Stimulated activated naive CD4-positive, alpha-beta T cell (primary cell): Measurements from ENCODE around the gene ARHGEF10L.

Experiments used
- DNase-seq, 6 experiments: peaks; one replicate each; lab custom pipeline; 2025; lab: John Stamatoyannopoulos, UW

The ARHGEF10L gene

GRCh38 chr1:17713993-17714392, 174.5 kb downstream of the ARHGEF10L start:
- no peak for DNase-seq

GRCh38 chr1:17717594-17718535, 178.4 kb downstream of the ARHGEF10L start:
- no peak for DNase-seq

DNA sequence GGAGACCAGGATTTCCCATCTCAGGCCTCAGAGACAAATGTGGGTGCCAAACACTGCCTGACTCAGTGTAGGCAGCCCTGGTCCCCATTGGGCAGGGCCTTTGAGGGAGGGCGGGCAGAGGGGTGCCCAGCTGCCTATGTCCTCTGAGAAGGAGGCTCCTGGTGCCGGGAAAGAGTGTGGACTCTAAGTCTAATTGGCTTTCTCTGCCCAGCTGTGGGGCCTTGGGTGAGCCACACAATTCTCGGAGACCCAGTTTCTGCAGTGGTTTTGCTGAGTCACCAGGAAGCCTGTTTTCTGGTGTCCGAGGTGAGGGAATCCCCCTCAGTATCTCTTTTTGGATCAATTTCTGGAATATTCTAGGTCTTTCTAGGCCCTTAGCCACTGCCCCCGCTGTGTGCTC, 180.4 kb downstream of the ARHGEF10L start:
- no peak for DNase-seq

GRCh38 chr1:17721444-17721843, 181.9 kb downstream of the ARHGEF10L start:
- DNase-seq, result no peak

- no peak for DNase-seq
Observed at GRCh38 chr1:17723684-17724083, 184.2 kb downstream of the ARHGEF10L start.

- DNase-seq, result no peak
Observed at GRCh38 chr1:17724150-17724549, 184.7 kb downstream of the ARHGEF10L start.

DNA sequence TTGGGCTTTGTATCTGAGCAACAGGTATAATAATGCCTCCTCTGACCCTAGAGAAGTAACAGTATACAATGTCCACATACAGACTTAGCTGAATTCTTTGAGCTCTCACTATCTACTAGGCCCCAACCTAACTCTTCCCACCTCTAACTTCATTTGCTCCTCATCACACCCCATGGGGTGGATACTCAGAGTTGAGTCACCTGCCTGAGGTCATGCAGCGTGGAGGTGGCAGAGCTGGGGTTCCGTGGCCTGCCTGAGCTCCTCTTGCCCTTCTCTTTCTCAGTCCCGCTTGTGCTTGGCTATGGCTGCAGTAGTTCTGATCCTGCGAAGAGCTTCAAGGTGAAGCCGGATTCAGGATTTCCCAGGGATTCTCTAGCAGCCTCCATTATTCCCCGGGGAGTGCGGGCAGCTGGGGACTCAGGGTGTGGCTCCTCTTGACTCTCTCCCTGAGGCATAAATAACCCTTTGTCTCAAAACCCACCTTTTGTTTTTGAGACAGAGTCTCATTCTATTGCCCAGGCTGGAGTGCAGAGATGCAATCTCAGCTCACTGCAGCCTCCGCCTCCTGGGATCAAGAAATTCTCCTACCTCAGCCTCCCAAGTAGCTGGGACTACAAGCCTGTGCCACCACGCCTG, 185.7 kb downstream of the ARHGEF10L start:
- DNase-seq, result no peak

- no peak for DNase-seq
Observed at GRCh38 chr1:17725811-17726582, 186.5 kb downstream of the ARHGEF10L start.

DNA sequence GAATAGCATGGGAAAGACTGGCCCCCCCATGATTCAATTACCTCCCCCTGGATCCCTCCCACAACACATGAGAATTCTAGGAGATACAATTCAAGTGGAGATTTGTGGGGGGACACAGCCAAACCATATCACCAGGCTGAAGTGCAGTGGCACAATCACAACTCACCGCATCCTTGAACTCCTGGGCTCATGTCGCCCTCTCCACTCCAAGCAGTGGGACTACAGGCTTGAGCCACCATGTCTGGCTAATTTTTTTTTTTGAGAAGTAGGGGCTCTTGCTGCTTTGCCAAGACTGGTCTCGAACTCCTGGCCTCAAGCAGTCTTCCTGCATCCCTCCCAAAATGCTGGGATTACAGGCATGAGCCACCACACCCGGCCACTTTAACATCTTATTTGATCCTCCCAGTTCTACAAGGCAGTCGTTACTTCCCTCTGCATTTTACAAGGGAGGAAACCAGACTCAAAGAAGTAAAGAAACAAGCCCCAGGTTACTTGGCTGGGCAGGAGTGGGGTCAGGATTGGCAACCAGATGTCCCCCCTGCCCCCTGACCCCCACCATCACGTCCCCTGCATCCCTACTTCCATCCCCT, 188.7 kb downstream of the ARHGEF10L start:
- DNase-seq, result no peak

- DNase-seq, result no peak
Observed at GRCh38 chr1:17729248-17729647, 189.8 kb downstream of the ARHGEF10L start.

DNA sequence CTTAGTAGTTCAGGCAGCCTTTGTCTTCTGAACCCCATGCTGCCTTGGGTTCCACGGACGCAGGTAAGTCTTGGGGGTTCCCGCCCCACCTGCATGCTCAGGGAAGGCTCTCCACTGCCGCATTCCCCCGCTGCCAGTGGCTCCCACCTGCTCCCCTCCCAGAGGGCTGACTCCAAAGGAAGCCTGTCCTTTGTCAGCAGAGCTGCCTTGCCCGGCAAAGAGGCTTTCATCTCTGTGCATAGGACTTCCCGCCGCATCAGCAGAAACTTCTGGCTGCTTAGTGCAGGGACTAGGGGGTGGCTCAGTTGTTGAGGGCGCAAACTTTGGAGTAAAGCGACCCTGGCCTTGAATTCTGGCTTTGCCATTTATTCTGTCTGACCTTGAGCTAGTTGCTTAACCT, 190.4 kb downstream of the ARHGEF10L start:
- no peak for DNase-seq

GRCh38 chr1:17731460-17731859, 192.0 kb downstream of the ARHGEF10L start:
- no peak for DNase-seq

DNA sequence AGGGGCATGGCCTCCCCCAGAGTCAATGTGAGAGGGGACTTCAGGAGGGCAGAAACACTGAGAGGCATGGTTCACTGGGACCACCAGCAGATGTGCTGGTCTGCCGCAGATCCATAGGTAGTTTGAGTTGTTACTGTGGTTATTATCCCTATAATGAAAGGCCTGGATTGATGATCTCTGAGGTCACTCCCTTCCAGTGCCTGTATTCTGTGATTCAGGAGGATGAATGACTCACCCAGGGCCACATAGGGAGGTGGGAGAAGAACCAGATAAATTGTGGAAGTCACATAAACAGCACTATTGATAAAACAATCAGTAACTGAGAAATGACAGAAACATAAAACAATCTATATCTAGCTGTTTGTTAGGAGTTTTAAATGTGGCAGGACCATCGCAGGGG, 193.0 kb downstream of the ARHGEF10L start:
- no peak for DNase-seq

DNA sequence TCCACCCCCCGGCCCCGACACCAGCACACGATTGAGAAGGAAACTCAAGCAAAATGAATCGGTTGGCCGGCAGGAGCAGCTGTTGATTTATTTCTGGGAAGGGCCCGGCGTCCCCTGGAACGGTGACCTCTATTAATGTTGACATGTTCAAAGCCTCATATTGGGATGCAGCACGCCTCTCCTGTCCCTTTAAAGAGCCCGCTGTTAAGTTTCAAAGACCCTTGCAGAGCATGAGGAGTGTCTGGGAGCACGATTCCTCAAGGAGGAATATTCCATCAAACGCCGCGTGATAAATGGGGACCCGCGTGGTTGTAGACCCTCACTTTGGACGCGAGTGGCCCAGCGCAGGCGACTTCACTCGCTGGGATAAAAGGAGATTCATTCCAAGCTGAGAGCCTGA, 194.2 kb downstream of the ARHGEF10L start:
- no peak for DNase-seq

- DNase-seq, result no peak
Observed at GRCh38 chr1:17734609-17735008, 195.1 kb downstream of the ARHGEF10L start.

GRCh38 chr1:17735348-17735747, 195.8 kb downstream of the ARHGEF10L start:
- no peak for DNase-seq

DNA sequence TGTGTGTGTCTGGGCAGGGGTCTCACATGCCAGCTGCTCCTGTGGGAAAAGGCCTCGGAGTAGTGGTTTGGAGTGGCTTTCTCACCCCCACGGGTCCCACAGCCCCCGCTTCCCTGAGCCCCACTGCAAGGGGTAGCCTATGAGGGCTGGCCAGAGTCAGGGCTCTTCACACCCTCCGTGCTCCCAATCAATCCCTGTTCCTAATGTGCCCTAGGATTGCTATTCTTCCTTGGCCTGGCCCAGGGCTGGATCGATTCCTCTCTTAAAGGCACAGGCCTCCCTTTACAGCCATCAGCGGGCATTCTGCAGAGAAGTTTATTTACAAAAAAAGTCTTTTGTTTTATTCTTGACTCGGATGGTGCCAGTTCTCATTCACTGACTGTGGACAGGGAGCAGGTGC, 196.3 kb downstream of the ARHGEF10L start:
- no peak for DNase-seq

GRCh38 chr1:17736625-17737024, 197.1 kb downstream of the ARHGEF10L start:
- no peak for DNase-seq

- DNase-seq, result no peak
Observed at GRCh38 chr1:17739050-17739449, 199.6 kb downstream of the ARHGEF10L start.

DNA sequence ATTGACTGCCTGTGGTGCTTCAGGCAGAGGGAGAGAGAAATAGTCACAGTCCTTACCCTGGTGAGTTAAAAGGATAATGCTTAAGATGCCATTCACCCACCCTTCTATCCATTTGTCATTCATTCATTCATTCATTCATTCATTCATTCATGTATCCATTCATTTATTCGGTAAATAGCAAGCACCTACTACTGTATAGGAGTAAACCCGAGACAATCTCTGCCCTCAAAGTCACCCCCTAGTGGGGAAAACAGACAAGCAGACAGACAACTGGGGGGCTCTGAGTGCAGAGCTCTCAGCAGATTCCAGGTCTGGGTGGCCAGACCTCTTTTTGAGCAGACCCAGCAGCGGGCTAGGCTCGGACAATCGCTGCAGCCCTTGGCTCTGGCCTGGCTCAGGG, 201.6 kb downstream of the ARHGEF10L start:
- DNase-seq, result no peak

DNA sequence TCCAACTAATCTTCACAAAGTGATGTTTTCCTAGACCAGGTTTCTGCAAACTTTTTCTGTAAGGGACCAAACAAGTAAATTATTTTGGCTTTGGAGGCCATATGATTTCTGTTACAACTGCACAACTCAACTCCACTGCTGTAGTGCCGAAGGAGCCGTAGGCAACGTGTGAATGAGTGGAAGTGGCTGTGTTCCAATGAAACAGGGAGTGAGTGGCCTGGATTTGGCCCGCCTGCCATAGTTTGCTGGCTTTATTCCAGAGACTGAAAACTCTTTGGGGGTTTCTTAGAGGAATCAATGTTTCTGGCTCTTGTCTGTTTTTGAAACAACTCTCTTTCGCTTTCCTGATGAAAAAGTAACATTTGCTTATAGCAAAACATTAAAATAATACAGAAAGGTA, 203.1 kb downstream of the ARHGEF10L start:
- no peak for DNase-seq

DNA sequence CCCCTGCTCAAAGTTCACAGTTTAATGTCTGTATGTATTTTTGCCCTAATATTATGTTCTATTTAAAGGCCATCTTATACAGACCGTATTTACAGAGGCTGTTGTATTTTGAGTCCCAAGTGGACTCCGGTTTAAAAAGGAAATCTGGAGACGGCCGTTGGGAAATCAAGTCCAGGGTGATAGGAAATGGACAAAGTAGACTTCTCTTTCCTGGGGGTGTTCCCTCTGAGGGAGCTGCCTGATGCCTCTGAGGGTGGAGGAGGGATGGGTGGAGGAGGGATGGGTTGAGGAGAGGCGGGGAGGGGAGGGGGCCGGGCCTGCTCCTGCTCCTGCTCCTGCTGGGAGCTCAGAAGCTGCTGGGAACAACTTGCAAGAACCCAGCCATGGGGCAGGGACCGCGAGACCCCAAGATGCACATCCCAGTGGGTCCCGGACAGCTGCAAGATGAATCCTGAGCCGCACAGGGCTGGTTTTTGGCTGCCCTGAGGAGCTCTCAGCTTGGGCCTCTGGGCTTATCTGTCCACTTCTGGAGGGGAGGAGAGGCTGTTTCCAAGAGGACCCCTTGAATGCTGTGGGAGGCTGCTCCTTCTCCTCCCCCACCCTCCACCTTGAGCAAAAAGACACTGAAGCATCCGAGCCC, 203.6 kb downstream of the ARHGEF10L start:
- DNase-seq, result no peak
